Suppressor macrophage treated with lipopolysaccharide for 1 hour (primary cell): Measurements from ENCODE around the gene HDGFL1.

Experiments
- DNase-seq, 3 donors: peaks; one replicate each; pipeline ENCODE4 v3.0.0-alpha.2; 2020 to 2022

HDGFL1 gene

GRCh38 chr6:22593895-22594294 lies 24.5 kb downstream of the HDGFL1 start:
- no peak for DNase-seq

GRCh38 chr6:22596011-22596410 lies 26.6 kb downstream of the HDGFL1 start:
- DNase-seq, result no peak

GRCh38 chr6:22598339-22598738 lies 29.0 kb downstream of the HDGFL1 start:
- DNase-seq, result peak in 1 of 3 donors; percentile 1

- DNase-seq, result no peak
Measured at GRCh38 chr6:22600059-22600458, 30.7 kb downstream of the HDGFL1 start.

GRCh38 chr6:22601984-22602383 lies 32.6 kb downstream of the HDGFL1 start:
- no peak for DNase-seq

GRCh38 chr6:22605736-22606135 lies 36.4 kb downstream of the HDGFL1 start:
- no peak for DNase-seq

- no peak for DNase-seq
Measured at GRCh38 chr6:22610127-22610526, 40.8 kb downstream of the HDGFL1 start.

GRCh38 chr6:22612236-22612635 lies 42.9 kb downstream of the HDGFL1 start:
- DNase-seq, result no peak

- no peak for DNase-seq
Measured at GRCh38 chr6:22613051-22613450, 43.7 kb downstream of the HDGFL1 start.

- no peak for DNase-seq
Measured at GRCh38 chr6:22613695-22614094, 44.3 kb downstream of the HDGFL1 start.

- DNase-seq, result no peak
Measured at GRCh38 chr6:22614547-22614946, 45.2 kb downstream of the HDGFL1 start.

GRCh38 chr6:22621028-22621427 lies 51.7 kb downstream of the HDGFL1 start:
- DNase-seq, result no peak
